AML-193 (cell line): ENCODE data around the gene MYOD1.

Experiments used
- DNase-seq, 2 experiments: peaks; one replicate each; lab custom pipeline; 2025; lab: John Stamatoyannopoulos, UW

MYOD1 gene

DNA sequence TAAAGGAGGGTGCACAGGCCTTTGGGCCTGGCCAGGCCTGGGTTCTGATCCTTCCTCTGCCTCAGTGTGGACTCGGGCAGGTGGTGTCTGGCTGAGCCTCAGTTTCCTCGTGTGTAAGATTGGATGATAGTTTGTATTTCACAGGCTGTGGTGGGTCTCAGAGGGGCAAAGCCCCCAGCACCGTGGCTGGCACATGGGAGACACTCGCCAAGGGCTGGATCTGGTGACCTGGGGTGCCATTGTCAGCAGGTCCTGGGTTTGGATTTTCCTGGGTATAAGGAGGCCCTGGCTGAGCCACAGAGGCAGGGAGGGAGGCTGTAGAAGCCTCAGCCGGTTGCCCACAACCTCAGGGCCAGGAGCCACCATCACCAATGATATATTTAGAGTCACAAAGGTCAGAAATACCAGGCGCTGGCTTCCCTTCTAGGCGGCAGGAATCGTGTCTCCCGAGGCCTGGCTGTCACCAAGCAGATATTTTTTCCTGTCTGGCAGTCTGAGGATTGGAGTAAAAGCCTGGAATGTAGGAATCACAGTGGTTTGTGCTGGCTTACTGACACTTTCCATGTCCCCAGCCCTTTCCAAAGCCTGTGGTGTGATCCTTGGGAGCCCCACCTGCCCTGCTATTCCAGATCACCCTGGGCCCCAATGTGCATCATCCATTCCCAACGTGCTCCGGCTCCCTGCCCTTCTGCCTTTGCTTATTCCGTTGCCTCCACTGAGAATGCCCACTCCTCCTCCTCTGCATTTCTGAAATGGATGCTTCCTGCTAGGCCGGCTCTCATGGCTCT, 30.8 kb downstream of the MYOD1 start:
- DNase-seq: no peak

DNA sequence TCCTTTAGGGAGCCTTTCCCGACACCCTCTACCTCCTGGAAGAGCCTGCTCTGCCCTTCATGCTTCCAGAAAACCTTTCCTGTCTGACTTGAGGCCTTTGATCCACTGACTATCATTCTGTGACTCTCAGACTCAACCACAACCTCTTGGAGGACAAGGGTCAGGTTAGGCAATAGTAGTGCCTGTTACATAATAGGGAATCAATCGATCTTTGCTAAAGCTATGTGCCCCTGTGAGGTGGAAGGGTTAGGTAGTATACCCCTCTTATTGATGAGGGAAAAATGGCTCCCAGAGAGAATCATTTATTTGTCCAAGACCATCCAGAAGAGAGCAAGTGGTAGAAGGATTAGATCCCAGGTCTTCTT, 31.4 kb downstream of the MYOD1 start:
- no peak for DNase-seq

DNA sequence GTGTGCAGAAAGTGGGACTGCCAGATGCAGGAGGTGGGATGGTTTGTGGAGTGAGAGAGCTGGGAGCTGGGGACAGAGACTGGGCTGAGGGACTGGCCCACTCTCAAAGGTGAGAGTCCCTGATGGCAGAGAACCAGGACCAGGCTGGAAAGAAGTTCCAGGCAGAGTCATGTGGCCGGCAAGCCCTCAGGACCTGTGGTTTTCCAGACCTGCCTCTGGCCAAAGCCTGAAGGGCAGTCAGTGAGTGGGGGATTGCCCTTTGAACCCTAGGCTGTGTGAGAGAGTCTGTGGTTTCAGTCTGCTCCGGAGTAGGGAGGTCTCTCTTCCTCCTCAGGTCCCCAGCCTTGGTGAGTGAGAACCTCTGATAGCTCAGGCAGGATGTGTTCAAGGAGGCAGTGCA, 32.2 kb downstream of the MYOD1 start:
- no peak for DNase-seq

GRCh38 chr11:17752144-17752543, 32.8 kb downstream of the MYOD1 start:
- no peak for DNase-seq

DNA sequence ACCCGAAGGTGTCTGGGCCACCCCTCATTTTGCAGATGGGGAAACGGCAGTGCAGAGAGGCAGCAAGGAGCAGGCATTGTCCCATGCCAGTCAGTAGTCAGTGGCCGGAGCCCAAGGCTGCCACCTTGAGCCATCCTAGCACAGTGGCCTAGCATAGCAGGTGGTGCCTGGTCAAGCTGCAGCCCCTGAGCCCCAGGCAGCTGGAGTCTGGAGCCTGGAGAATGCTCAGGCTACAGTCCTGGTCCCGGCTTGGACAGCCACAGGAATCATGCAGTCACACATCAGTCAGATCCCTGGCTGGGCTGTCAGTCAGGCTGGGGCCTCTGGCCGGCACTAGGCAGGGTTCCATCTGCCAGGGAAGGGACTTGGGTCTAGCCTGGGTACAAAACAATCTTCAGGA, 33.8 kb downstream of the MYOD1 start:
- no peak for DNase-seq

DNA sequence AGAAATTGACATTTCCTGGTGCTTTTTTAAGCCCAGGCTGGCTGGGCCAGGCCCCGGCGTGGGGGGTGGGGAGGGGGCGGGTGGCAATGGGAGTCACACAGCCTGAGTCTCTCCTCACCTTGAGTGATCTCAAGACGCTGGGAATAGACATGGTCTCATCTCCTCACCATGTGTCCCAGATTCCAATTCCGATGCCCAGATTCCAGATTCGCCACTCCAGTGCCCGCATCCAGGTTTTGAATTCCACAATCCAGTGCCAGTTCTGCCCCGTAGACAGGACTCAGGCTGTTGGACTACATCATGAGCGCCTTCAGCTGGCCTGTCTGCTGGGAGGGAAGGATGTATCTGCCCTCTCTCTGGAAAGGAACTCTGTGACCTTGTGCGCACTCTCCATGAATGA, 34.3 kb downstream of the MYOD1 start:
- no peak for DNase-seq

- DNase-seq: no peak
These were observed 36.5 kb downstream of the MYOD1 start for GRCh38 chr11:17755891-17756290.

DNA sequence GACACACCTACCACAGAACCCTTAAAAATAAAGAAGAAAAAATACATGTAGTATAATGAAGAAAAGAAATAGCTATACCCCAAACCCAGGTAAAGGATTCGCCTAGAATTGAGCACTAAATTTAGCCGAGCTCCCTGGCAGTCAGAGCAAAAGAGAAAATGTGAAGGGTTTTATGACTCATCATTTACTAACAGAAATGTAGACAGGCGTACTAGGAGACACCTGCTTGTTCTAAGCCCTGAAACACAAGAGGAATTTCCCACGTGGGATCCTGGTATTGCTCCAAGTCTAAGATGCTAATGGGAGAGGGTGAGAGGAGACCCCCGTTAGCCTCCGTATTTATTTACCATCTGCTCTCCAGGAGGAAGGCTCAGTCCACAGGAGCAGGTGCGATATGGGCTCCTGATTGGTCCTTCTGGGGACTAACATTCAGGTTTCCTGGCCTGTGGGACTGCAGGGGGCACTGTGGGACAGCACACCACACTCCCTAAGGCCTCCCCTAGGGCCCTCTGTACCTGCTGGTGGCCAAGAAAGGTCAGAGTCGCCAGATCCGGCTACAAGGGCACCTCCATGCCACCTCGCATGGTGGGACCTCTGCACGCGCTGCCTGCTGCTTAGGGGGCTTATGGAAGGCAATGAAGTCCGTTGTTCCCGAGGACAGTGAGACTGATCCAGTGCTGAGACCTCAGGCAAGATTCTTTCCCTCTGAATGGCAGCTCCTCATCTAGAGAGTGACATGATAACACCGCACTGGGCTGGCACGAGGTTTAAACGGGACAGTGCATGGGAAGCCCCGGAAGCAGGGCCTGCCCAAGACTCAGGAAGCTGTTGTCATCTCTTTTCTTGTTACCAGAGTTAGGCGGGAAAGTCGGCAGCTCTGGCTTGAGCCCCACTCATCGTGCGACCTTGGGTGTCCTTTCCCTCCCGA, 41.0 kb downstream of the MYOD1 start:
- DNase-seq: peak; percentile 38 to 39

- peak; percentile 8 to 19 for DNase-seq
These were observed 43.1 kb downstream of the MYOD1 start for GRCh38 chr11:17762309-17762974.

GRCh38 chr11:17763244-17763643, 43.9 kb downstream of the MYOD1 start:
- DNase-seq: no peak

GRCh38 chr11:17763703-17764102, 44.3 kb downstream of the MYOD1 start:
- no peak for DNase-seq

DNA sequence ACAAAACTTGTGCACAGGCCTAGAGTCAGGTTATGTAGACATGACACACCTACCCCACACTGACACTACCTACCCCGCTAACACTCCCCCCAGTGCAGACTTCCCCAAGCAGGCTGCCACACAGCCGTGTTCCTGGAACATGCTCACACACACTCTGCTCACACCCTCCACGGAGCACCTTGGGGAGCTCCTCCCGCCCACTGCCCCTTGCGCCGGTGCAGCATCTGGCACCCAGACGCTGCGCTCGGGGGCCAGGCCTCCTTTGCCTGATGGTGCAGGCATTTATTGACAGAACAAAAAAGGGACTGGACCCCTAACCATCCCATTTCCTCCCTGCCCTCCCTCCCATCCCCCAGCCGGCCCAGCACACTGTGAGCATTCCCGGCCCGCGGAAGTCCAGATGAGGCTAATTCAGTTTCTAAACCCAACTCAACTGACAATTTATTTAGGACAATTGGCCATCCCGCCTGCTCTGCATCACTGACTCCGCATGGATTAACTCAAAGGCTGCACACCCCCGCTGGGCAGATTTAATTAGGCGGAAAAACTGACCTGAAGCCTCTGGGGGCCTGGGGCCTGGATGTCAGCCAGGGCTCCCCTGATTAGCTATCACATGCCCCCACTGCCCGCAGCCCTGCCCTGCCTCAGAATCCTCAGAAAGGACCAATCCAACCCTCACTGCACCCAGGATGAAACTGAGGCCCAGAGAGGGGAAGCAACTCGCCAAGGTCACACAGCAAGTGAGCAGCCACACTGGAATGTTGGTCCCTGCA, 45.3 kb downstream of the MYOD1 start:
- no peak for DNase-seq

DNA sequence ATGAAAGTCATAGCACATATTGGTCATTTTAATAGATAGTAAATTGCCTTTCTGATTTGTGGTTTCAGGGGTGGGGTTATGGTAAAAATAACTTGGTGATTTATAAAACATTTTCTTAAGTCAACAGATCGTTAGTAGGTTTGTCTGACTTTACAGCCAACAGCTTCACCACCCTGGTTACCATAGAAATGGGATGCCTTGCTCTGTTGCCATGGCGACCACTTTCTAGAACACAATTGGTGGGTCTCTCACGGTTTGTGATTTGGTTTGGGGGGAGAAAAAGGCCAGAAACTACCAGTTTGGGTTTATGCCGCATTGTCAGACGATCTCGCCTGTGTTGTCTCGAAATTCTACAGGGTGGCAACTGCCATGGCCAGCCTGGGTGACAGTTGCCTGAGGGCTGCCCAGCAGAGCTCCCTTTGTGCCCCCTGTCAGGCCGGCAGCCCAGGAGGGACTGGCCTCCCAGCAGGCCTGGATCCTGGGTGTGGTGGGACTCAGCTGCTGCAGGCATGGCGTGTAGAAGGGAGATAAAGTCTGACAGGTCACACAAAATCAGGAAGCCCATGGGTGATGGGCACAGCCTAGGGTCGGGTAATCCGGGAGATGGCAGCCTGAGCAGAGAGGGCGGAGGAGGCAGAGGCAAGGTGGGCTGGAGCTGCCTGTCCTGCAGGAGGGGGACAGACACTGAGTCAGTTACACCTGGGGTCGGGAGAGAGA, 46.1 kb downstream of the MYOD1 start:
- DNase-seq: no peak

- DNase-seq: no peak
These were observed 46.6 kb downstream of the MYOD1 start for GRCh38 chr11:17766073-17766359.

GRCh38 chr11:17766590-17766989, 47.2 kb downstream of the MYOD1 start:
- no peak for DNase-seq

DNA sequence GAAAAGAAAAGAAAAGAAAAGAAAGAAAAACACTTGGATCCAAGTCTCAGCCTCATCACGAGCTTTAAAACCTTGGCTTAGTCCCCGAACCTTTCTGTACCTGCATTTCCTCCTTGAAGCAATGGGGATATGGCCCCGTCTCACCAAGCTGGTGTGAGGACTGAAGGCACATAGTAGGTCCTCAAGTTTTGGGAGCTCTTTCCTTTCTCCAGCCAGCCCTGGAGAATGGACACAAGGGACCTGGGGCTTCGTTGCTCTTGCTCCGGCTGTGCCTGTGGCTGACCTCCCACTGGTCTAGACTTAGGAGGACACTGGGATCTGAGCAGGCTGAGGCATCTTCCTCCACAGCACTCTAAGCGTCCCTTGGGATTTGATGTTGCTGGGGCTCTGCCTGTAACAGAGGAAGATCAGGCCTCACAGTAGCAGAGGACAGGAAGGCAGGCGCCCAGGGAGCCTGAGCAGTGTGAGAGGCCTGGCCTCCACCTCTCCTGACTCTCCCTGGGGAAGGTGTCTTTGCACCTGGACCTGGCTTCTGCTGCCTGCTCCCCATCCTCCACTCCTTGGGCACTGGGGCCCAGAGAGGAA, 48.0 kb downstream of the MYOD1 start:
- no peak for DNase-seq

DNA sequence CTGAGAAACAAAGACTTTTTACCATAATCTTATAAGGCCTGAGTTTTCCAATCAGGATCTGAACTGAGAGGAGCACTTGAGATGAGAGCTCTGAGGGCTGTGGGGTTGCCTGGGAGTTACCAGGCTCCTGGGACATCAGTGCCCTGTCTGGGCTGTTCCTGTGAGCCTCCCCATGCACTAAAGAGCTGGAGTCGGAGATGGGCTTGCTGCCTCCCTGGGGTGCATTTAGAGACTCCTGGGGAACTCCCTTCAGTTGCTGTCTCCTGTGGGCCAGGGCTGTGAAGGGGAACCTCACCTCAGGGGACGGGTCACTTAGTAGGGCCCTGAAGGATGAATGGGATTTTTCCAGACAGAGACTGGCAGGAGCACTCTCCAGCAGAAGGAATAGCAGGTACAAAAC, 48.5 kb downstream of the MYOD1 start:
- no peak for DNase-seq

GRCh38 chr11:17768547-17768946, 49.2 kb downstream of the MYOD1 start:
- DNase-seq: no peak

GRCh38 chr11:17769218-17769617, 49.8 kb downstream of the MYOD1 start:
- no peak for DNase-seq

DNA sequence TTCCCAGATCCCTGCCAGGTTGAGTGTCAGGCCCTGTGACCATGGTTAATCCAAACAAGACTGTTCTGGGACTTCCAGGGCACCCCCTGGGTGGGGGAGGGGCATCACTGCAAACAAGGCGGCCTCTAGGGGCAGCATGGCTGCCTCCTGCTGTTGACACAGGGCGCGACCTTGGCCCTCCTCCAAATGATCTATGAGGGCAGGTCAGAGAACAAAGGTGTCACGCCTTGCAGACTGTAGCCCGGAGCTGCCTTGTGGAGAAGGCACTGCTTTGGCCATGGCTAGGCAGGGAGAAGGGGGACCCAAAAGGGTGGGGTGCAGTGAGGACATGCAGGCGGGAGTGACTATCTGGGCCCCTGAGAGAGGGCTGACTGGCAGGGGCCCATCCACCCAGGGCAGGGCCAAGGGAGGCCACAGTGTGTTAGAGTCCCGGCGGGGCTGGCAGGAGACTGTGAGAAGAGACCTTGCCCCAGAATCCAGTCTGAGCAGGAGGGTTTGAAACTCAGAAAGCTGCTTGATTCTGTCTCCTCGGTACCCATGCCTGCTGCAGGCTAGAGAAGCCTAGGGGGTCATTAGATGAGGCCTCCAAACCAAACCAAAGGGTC, 50.8 kb downstream of the MYOD1 start:
- DNase-seq: no peak

DNA sequence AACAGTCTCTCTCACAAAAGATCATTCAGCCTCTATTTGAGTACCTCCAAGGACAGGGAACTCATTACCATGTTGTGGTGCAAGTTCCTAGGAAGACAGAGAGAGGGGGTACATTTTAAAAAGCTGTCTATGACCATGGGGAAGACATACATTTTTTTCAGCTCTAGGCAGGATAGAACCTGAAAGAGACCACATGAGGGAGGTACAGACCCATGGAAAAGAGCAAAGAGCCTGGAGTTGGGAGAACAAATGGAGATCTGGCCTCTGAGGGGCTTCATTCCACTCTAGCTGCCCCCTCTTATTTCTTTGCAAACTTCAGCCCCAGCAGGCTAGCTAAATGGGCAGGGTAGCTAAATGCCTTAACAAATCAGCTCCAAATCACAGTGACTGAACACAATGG, 51.5 kb downstream of the MYOD1 start:
- no peak for DNase-seq
